Caco-2 (cell line): ENCODE results near the gene IL9R. TPM values are rescaled to one million over a fixed set of nuclear protein-coding genes. Genes with fewer than 3 reads are reported as not detected.
A peak's percentile ranks its signal among the peaks of the same experiment; 100 is the strongest.

ENCODE experiments used
- BruUV-seq: library from RNA; stranded (reverse); fragments of 400-500 nt; replicated peaks from 2 replicates; lab custom pipeline; 2021; lab: Mats Ljungman, UMichigan
- CTCF ChIA-PET: fragments of 300-600 bp; sonication (Branson Sonifier 250); formaldehyde crosslinking; loops from one replicate; lab custom pipeline; 2022; ENCODE audit warnings: antibody characterized with exemption; lab: Charles Lee
- POLR2A ChIA-PET: fragments of 300-600 bp; sonication (Branson Sonifier 250); formaldehyde crosslinking; loops from one replicate; lab custom pipeline; 2022; ENCODE audit warnings: antibody characterized with exemption; lab: Charles Lee
- DNase-seq, 2 experiments: peaks; one replicate each; pipeline versions ENCODE4 v3.0.0 to v3.0.0-alpha.2; 2020 to 2022
- H3K27me3 ChIP-seq: replicated peaks from 2 replicates; pipeline ENCODE4 v1.6.0; 2011; ENCODE audit warnings: low read length; ENCODE audit not compliant: control insufficient read depth, insufficient read depth
- H3K36me3 ChIP-seq: 2 replicates; pipeline ENCODE4 v1.5.1; 2011; ENCODE audit warnings: low read length; ENCODE audit not compliant: control insufficient read depth, insufficient read depth
- H3K4me1 ChIP-seq: fragments of 250-450 bp; sonication (Bioruptor Pico); 2 replicates; pipeline ENCODE4 v1.5.1; 2020; ENCODE audit warnings: mild to moderate bottlenecking
- H3K4me3 ChIP-seq: 2 replicates; pipeline ENCODE4 v1.5.1; 2011; ENCODE audit warnings: low read depth, mild to moderate bottlenecking, control low read depth, low read length
- H3K9me3 ChIP-seq: fragments of 250-450 bp; sonication (Bioruptor Pico); 2 replicates; pipeline ENCODE4 v1.5.1; 2020; ENCODE audit warnings: mild to moderate bottlenecking, moderate library complexity
- H3K27ac Mint-ChIP-seq: one replicate; pipeline ENCODE4 v1.8.0; 2022; ENCODE audit warnings: mixed read lengths; ENCODE audit not compliant: unreplicated experiment
- H3K27me3 Mint-ChIP-seq: one replicate; pipeline ENCODE4 v1.8.0; 2022; ENCODE audit warnings: mixed read lengths; ENCODE audit not compliant: insufficient read depth, unreplicated experiment
- H3K36me3 Mint-ChIP-seq: one replicate; pipeline ENCODE4 v1.8.0; 2022; ENCODE audit warnings: mild to moderate bottlenecking, mixed read lengths; ENCODE audit not compliant: insufficient read depth, unreplicated experiment
- H3K4me1 Mint-ChIP-seq: one replicate; pipeline ENCODE4 v1.8.0; 2022; ENCODE audit warnings: low read depth, mixed read lengths; ENCODE audit not compliant: unreplicated experiment
- H3K4me3 Mint-ChIP-seq: one replicate; pipeline ENCODE4 v1.8.0; 2022; ENCODE audit warnings: mild to moderate bottlenecking, moderate library complexity, mixed read lengths; ENCODE audit not compliant: unreplicated experiment
- H3K9me3 Mint-ChIP-seq: one replicate; pipeline ENCODE4 v1.8.0; 2022; ENCODE audit warnings: mixed read lengths; ENCODE audit not compliant: unreplicated experiment
- CTCF ChIP-seq, 2 experiments: fragments of 200-600 bp in 1 of 2; IDR thresholded peaks; 1 replicate in 1 of 2; 2 replicates in 1 of 2; pipeline versions ENCODE4 v1.5.1 to v1.8.0; 2011 to 2022; ENCODE audit warnings: antibody characterized with exemption in 1 of 2, control low read depth in 1 of 2, inconsistent platforms in 1 of 2, low read depth in 1 of 2, low read length in 1 of 2, mild to moderate bottlenecking in 1 of 2, moderate library complexity in 1 of 2; ENCODE audit not compliant: insufficient read depth in 1 of 2, severe bottlenecking in 1 of 2, unreplicated experiment in 1 of 2
- intact Hi-C: fragments of 100-400 bp; cut with micrococcal nuclease; formaldehyde crosslinking; loops from one replicate; pipeline ENCODE4 v1.10.0; 2022; ENCODE audit not compliant: unreplicated experiment
- total RNA-seq: library from RNA; stranded (reverse); gene quantifications from 2 replicates; pipeline ENCODE4 v1.2.3, GENCODE V29; 2022

IL9R gene
- total RNA-seq, 1 experiment from 2014 or later, result not detected

GRCh38 chrX:155962906-155963305 lies 34.6 kb upstream of the IL9R start:
- BruUV-seq, result no TSS peak
- Histone ChIP-seq H3K27me3 (no peaks in the 10 kb centered on the region), H3K9me3 (0 out of 2 replicates have a peak, but pooled peaks cover 7% of the 10 kb centered on the region), H3K36me3 (no peaks in the 10 kb centered on the region), H3K4me1 (peaks cover 20% of the 10 kb centered on the region; the same call in 1 of the 2 replicates), H3K4me3 (no peak overlapping the region)
- intact Hi-C loops, result no loop called here
- DNase-seq, result peak; percentile 55 to 75
- Mint-ChIP-seq H3K4me3 (peak overlapping the region; percentile 11), H3K36me3 (no peaks in the 10 kb centered on the region), H3K9me3 (no peaks in the 10 kb centered on the region), H3K27ac (peak overlapping the region; percentile 71), H3K4me1 (no peaks in the 10 kb centered on the region), H3K27me3 (no peaks in the 10 kb centered on the region)
- TF ChIP-seq CTCF (IDR thresholded peaks at IDR 0.05; ENCODE audit: insufficient read depth in 1 of 2, low read depth in 1 of 2, low read length in 1 of 2, severe bottlenecking in 1 of 2, unreplicated experiment in 1 of 2), result no peak
- ChIA-PET CTCF (no interaction called here), POLR2A (no interaction called here)

DNA sequence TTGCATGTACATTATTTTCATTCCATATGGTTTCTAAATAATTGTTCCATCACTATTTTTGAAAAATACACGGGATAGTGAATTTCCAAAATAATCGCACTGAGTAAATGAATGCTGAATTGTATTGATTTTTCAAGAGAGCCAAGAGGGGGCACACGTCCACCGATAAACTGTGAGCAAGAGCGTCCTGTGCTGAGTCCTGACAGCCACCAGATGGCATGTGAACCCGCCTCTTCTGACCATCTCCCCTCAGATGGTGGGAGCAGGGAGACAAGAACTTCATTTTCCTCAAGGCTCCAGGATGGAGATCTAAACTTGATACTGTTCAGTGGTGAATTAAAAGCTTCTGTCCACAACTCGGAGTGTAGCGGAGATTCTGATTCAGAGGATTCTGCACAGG lies 30.6 kb upstream of the IL9R start:
- intact Hi-C loops, result no loop called here
- H3K9me3 ChIP-seq, result 0 out of 2 replicates have a peak, but pooled peaks cover 7% of the 10 kb centered on the region
- BruUV-seq, result no TSS peak
- H3K36me3 ChIP-seq, result no peaks in the 10 kb centered on the region
- H3K4me1 ChIP-seq, result peaks cover 16% of the 10 kb centered on the region; the same call in 1 of the 2 replicates
- H3K27me3 Mint-ChIP-seq, result no peaks in the 10 kb centered on the region
- no peaks in the 10 kb centered on the region for H3K4me1 Mint-ChIP-seq
- no peak overlapping the region for H3K27ac Mint-ChIP-seq
- no peaks in the 10 kb centered on the region for H3K36me3 Mint-ChIP-seq
- H3K4me3 ChIP-seq, result no peak overlapping the region
- peak; percentile 21 to 40 for DNase-seq
- no peaks in the 10 kb centered on the region for H3K27me3 ChIP-seq
- POLR2A ChIA-PET, result no interaction called here
- peaks cover 9% of the 10 kb centered on the region for H3K9me3 Mint-ChIP-seq
- TF ChIP-seq CTCF (IDR thresholded peaks at IDR 0.05; ENCODE audit: insufficient read depth in 1 of 2, low read depth in 1 of 2, low read length in 1 of 2, severe bottlenecking in 1 of 2, unreplicated experiment in 1 of 2), result peak in 1 of 2 experiments; percentile 46
- H3K4me3 Mint-ChIP-seq, result no peak overlapping the region
- CTCF ChIA-PET, result no interaction called here

GRCh38 chrX:155967653-155968325 lies 29.7 kb upstream of the IL9R start:
- Mint-ChIP-seq H3K27ac (no peak overlapping the region), H3K9me3 (peaks cover 9% of the 10 kb centered on the region), H3K4me1 (no peaks in the 10 kb centered on the region), H3K27me3 (no peaks in the 10 kb centered on the region), H3K4me3 (no peak overlapping the region), H3K36me3 (no peaks in the 10 kb centered on the region)
- DNase-seq, result no peak
- Histone ChIP-seq H3K36me3 (no peaks in the 10 kb centered on the region), H3K27me3 (no peaks in the 10 kb centered on the region), H3K9me3 (0 out of 2 replicates have a peak, but pooled peaks cover 7% of the 10 kb centered on the region), H3K4me1 (peaks cover 7% of the 10 kb centered on the region; the same call in 1 of the 2 replicates), H3K4me3 (no peak overlapping the region)
- intact Hi-C loops, result no loop called here
- BruUV-seq, result no TSS peak
- POLR2A ChIA-PET, result no interaction called here
- CTCF ChIA-PET, result no interaction called here
- no peak for TF ChIP-seq CTCF (IDR thresholded peaks at IDR 0.05; ENCODE audit: insufficient read depth in 1 of 2, low read depth in 1 of 2, low read length in 1 of 2, severe bottlenecking in 1 of 2, unreplicated experiment in 1 of 2)
